GM12892 (cell line): ENCODE data around the gene PRDM7.

ENCODE experiments used
- POLR2A ChIP-seq: IDR thresholded peaks from 2 replicates; pipeline ENCODE4 v1.6.1; 2011; ENCODE audit warnings: low read depth, low read length, control low read depth
- POLR2AphosphoS5 ChIP-seq: IDR thresholded peaks from 2 replicates; pipeline ENCODE4 v1.6.1; 2011; ENCODE audit warnings: low read depth, low read length, control low read depth
- TAF1 ChIP-seq: IDR thresholded peaks from 2 replicates; pipeline ENCODE4 v1.6.1; 2011; ENCODE audit warnings: low read depth, mild to moderate bottlenecking, control low read depth, low read length, borderline replicate concordance

DNA sequence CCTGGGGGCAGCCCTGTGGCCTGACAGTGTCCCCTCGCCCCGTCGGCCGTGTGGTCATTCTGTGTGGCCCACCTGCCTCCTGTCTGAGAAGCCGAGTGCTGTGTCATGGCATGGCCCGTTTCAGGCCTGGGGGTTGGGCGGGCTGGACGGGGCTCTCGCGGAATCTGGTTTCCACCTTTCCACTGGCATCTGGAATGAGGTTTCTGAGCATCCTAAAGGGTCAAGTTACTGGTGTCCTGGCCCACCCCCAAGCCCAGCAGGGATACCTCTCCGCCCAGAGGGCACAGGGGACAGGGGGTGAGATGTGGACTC is 65.7 kb downstream of the PRDM7 start:
- TF ChIP-seq POLR2AphosphoS5 (no peak), POLR2A (no peak), TAF1 (no peak)
